HG02852 (cell line): Measurements from ENCODE around the gene HOXC5.
"Not testable (repeated sequence)": the region's sequence is repeated elsewhere in the genome, so short reads cannot be mapped to it uniquely, and the experiment has no call there.

ENCODE experiments used
- ATAC-seq: cut with Tn5 transposase; IDR thresholded peaks from one replicate; pipeline ENCODE4 v1.9.1; 2021; ENCODE audit warnings: mild to moderate bottlenecking, moderate library complexity; ENCODE audit not compliant: unreplicated experiment

HOXC5 gene

GRCh38 chr12:54032086-54032619 is 697 bp upstream of the HOXC5 start:
- ATAC-seq, result no peak

DNA sequence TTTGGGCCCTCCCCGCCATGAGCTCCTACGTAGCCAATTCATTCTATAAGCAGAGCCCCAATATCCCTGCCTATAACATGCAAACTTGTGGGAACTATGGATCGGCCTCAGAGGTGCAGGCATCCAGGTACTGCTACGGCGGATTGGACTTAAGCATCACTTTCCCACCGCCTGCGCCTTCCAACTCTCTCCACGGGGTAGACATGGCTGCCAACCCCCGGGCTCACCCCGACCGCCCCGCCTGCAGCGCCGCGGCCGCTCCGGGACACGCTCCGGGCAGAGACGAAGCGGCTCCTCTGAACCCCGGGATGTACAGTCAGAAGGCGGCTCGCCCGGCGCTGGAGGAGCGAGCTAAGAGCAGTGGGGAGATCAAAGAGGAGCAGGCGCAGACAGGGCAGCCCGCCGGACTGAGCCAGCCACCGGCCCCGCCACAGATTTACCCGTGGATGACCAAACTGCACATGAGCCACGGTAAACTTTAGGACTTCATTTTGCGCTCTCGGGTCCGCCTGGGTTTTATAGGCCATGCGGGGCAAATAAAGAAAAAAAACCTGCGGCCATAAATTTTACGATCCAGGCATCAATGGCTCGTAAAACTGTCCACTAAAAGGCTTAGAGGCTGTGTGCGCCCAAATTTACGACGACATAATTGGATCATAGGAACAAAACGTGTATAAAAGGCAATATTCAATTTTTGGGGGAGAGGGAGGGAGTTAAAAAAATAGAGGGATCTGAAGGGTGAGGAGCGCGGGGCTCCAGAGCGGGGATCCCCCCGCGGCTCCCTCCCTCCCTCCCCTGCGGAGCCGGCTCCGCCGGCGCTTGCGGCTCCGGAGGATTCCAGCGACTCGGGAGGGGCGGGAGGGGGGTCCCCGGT is 493 bp downstream of the HOXC5 start:
- ATAC-seq, result no peak

GRCh38 chr12:54033980-54034784 is 1.3 kb downstream of the HOXC5 start:
- ATAC-seq, result no peak

DNA sequence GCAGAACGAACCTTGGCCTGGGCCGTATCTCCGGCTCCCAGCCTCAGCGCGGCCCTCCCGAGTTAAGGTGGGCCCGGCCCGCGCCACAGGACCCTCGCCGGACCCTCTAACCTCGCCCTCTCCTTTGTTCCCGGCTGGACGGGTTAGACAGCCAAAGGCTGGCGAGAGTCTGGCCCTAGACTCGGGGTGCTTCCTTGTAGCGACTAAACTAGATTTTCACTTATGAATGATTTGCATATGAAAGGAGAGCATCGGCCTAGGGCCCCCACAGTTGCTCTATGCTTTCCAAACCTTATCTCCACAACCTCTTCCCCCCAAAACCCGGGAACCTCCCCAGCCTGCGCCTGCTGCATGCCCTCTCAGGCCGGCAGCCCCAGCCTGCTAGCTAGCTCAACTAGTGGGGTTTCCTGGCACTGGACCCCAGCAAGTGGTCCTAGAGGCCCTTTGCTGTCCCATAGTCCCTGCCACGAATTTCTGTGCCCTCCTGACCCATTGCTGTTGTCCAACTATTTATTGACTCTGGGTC is 2.0 kb downstream of the HOXC5 start:
- ATAC-seq, result no peak

- ATAC-seq, result no peak
These were observed 2.9 kb downstream of the HOXC5 start for GRCh38 chr12:54035568-54036264.

GRCh38 chr12:54036620-54037359 is 3.9 kb downstream of the HOXC5 start:
- ATAC-seq, result no peak

DNA sequence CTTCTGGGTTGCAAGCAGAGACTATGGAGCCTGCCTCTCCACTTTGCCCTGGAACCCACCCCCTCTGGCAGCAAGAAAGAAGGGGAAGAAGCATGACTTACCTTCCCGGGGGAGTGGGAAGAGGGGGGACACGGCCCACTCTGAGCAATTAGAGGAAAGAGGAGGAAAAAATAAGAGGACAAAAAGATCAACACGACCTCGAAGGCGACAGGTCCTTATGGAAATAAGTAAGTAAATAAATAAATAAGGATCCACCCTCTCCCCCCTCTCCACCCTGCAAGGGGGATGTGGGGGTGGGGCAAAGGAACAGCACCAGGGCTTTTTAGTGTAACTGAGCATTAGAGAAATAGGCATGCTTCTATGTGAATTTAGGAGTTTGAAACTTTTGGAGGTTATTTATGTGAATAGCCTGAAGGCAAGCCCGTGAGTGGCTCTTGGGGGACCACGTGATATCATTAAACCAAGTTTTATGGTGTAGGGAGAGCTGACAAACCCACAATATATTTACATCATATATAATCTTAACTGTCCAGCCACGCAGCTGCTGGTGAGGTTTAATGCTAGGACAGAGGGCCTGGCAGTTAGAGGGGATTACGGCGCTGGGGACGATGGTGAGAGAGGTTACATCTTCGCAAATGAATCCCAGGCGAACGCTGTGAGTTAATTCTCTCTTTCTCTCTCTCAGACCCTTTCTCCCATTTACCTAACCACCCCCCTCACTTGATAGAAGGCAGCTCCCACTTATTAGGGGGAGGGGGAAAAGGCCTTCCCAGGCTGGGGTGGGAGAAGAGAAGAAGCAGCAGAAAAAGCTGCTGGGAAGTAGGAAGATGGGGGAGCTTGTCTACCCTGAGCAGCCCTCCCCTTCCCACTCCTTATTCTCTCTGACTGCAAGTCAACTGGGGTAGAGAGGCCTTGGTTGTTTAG is 4.8 kb downstream of the HOXC5 start:
- ATAC-seq, result no peak

DNA sequence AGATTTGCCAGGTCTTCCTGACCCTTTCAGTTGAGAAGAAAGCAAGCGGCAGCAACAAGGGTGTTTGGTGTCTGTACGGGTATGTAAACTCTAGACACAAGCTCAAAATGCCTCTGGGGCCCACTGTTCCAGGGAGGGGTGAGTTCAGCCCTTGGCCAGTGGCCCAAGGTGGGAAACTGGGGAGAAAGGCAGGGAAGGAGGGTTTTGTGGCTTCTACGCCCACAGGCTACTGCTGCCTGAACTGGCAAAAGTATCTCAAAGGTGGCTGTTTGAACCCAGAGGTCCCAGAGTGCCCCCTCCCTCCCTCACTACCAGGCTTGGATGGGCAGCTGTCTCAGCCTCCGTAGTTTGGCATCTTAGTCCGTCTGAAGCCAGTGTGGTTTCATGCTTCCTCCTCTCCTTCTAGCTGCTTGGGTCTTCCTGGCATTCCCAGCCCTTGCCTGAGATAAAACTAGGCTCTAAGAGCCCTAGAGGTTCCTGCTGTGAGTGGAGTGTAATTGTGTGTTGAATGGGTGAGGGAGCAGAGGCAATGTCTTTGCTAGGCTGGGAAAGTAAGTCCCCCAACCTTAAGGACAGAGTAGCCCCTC is 5.5 kb downstream of the HOXC5 start:
- ATAC-seq, result no peak

DNA sequence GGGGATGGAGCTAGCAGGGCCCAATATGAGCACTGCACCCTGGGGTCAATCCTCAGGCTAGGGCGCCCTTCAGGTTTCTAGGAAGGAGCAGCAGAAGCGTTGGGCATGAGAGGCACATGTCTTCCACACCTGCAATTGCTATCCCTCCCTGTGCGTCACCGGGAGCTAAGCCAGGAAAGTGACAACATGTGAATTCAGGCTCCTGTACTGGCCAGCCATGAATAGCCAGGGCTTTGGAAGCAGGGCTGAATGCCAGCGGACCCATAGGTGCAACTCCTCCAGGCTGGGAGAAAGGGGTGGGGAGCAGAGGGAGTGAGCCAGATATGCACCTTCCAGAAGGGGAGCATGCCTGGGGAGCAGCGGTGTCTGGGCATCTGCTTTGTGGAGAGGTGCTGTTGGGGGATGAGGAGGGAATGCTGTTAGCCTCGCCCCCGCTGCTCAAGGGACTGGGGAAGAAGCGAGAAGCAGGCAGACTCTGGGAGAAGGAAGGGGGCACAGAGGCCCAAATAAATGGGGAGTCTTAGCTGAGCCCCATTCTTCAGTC is 6.1 kb downstream of the HOXC5 start:
- ATAC-seq, result no peak

DNA sequence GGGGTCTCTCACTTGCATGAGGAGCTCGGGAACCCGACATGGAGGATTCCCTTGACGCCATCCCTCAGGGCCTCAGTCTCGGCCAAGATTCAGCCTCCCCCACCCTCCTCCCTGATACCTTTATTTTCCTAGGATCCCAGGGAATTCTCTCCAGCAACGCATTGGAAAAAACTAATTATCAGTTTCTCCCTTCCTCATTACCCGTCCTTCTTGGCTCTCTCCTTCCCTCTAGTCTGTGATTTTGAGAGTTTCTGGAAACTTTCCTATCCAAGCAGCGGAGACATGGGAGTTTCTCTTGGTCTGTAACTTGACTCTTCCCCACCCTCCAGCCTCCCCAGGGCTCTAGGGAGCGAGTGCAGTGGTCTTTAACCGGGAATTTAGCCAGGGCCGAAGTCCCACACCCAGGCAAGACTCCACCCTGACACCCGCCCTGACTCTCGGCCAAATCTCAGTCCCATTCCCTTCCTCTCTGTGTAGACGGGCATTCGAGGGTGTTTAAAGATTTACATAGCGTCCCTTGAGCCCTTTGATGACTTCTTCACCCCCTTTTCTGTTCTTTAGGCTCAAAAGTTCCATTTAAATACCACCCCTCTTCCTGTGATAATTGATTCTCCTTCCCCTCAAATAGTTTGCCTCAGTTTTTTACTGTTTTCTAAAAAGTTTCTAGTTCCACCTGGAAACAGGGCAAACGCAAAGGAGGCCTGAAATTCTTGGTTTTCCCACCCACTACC is 6.7 kb downstream of the HOXC5 start:
- no peak for ATAC-seq

DNA sequence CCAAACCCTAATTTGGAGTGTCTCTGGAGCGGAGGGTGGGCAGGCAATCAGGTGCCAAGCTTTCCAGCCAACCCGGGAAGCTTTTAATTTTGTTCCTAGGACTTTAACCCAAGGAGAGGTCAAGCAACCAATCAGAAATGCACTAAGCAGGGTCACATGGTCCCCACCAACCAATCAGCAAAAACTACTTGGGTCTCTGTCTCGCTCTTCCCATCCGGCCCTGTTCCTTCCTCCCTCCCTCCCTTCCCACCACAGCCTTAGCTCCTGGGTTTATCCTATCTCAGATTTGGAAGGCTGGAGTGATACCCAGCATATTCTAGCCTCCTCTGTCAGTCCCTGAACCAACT is 7.3 kb downstream of the HOXC5 start:
- no peak for ATAC-seq

DNA sequence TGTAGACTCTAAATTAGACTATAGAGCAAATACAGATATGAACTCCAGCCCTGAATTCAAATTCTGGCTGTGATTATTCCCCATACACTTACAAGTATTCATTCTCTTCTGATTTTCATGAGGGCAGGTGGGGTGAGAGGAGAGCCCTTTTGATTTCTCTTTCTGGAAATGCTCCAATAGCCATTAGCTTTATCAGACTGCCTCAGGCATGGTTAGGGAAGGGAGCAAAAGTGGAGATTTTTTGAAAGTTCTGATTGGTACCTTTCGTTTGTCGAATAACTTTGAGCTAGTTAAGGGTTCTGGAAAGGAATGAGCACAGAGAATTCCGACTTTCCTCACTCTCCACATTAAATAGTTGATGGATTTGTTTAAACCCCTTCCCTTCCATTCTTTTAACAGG is 7.8 kb downstream of the HOXC5 start:
- ATAC-seq, result no peak

DNA sequence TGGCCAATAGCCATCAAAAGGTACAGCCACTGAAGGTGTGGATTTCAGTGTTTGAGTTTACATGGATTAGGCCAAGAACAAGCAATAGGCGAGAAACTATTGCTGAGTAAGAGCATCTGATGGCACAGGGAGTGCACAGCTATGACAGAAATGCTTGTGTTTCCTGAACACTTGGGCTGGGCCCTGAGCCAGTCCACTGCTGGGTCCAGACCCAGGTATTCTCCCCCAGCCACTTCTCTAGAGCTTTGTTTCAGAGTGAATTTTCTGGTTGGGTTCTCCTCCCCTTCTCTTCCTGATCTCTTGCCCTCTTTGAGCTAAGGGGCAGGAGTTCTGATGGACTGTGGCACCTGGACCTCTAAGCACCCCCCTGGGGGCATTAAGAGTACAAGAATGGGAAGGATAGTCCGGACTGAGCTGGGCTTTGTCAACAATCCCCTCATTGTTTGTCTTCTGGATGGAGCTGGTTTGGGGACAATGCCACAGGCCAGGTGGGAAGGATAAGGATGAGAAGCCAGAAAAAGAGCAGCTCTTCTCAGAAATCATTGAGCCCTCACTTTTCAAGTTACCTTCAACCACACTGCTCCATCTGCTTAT is 8.3 kb downstream of the HOXC5 start:
- no peak for ATAC-seq

GRCh38 chr12:54042033-54042432 is 9.2 kb downstream of the HOXC5 start:
- not testable (repeated sequence) for ATAC-seq

GRCh38 chr12:54042970-54043853 is 10.4 kb downstream of the HOXC5 start:
- ATAC-seq, result no peak

DNA sequence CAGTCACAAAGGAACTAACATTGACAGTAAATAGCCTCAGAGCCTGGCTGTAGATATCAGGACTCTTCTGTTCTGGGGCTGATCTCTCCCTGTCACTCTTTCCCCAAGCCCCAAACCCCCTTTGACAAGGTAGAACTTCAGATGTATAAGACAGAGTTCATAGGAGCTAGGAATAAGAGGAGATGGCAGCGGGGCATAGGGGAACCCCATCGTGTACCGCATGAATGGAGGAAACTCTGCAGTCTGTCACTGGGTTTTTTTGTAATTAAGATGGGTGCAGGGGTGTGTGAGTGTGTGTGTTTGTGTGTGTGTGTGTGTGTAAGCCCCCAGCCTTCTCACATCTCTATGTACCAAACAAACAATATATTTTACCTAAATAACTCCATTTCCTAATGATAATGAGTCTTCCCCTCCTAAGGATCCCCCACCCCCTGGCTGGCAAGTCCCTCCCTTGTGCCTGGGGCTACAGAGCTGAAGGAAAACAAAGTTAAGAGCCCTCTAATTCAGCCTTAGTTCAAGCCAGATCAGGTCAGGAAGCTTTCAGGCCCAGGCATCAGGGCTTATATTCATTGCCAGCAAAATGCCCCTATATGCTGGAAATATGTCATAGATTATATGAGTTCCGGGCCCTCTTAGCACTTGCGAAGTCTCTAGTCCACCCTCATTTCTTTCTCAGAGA is 11.7 kb downstream of the HOXC5 start:
- ATAC-seq, result no peak
